HUDEP-2 (cell line): Measurements from ENCODE around the gene RAB39A.
"Not testable (repeated sequence)": the region's sequence is repeated elsewhere in the genome, so short reads cannot be mapped to it uniquely, and the experiment has no call there.

Experiments used
- DNase-seq, 76 experiments: peaks; one replicate each; lab custom pipeline; 2025; ENCODE audit not compliant: unreplicated experiment in 76 of 76; lab: John Stamatoyannopoulos, UW

Gene RAB39A, protein sequence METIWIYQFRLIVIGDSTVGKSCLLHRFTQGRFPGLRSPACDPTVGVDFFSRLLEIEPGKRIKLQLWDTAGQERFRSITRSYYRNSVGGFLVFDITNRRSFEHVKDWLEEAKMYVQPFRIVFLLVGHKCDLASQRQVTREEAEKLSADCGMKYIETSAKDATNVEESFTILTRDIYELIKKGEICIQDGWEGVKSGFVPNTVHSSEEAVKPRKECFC

DNA sequence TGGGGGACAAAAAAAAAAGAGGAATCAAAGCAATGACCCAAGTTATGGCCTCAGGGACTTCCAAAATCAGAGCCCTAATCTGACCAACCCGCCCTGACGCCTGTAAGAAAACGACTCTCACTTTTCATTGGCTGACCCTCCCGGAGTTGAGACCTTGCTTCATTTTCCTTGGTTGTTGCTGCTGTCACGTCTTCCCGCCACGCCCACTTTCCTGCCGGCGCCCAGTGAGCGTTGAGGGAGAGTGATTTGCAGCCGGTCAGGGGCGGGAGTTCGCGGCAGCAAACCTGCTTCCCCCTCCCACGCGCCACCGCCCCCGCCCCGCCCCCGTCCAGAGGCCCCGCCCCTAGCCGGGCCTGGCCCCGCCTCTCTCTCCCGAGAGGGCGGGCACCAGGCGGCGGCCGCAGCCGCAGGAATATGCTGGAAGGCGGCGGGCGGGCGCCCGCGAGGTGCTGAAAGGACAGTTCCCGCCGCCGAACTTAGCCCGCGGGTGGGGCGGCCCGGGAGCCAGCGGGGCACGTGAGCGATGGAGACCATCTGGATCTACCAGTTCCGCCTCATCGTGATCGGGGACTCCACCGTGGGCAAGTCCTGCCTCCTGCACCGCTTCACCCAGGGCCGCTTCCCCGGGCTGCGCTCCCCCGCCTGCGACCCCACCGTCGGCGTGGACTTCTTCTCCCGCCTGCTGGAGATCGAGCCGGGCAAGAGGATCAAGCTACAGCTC, at the start of gene RAB39A:
TSS of gene RAB39A (plus strand) at position 403 of the 721 bp plus-strand sequence. CDS start at position 524, 121 bp downstream.
- DNase-seq, result peak in 75 of 76 experiments; percentile 2 to 90 (median 68)

DNA sequence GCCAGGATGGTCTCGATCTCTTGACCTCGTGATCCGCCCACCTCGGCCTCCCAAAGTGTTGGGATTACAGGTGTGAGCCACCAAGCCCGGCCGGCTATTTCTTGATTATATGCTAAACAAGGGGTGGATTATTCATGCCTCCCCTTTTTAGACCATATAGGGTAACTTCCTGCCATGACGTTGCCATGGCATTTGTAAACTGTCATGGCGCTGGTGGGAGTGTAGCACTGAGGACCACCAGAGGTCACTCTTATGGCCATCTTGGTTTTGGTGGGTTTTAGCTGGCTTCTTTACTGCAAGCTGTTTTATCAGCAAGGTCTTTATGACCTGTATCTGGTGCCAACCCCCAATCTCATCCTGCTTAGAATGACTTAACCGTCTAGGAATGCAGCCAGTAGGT, 46.8 kb upstream of the RAB39A start:
- not testable (repeated sequence) for DNase-seq

DNA sequence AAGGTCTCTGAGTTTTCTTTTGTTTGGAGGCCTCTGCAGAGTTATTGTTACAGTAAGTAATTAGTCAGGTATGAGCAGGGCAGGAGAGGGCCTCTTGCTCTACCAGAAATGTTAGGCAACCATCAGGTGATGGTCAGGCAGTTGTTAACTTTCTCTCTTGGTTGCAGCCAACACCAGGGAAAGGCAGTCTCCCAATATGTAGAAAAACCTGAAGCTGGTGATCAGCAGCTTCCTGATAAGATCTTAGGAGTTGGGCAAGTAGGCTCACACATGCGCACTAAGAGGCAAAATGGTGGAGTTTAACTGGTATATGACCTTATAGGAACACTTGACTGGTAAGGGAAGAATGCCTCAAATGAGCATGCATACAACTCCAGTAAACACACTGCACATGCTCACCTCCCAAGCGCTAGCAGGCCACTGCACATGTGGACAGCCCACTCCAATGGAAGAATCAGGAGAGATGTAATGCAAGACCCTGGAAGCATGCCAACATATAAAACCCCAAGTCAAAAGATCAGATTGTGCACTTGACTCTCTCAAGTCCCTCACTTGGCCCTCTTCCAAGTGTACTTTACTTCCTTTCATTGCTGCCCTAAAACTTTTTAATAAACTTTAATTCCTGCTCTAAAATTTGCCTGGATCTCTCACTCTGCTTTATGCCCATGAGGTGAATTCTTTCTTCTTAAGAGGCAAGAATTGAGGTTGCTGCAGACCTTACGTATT, 46.0 kb upstream of the RAB39A start:
- DNase-seq, result peak in 1 of 76 experiments; percentile 1

DNA sequence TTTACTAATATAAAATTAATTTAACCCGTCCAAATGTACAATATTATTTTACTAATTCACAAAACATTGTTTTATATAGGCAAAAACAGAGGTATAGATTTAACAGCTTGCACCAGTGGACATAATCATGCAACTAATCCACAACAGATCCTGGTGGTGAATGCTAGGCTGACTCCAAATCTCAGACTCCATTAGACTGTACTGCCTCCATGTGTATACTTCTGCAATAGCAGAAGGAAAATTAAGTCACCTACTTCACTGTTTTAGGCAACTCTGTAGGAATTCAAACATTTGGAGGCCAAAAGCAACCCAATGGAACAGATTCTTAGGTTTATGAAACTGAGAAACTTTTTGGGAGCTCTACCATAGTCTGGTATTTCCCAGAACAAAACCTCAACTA, 30.0 kb upstream of the RAB39A start:
- DNase-seq, result peak in 3 of 76 experiments; percentile 0 to 2 (median 1)

DNA sequence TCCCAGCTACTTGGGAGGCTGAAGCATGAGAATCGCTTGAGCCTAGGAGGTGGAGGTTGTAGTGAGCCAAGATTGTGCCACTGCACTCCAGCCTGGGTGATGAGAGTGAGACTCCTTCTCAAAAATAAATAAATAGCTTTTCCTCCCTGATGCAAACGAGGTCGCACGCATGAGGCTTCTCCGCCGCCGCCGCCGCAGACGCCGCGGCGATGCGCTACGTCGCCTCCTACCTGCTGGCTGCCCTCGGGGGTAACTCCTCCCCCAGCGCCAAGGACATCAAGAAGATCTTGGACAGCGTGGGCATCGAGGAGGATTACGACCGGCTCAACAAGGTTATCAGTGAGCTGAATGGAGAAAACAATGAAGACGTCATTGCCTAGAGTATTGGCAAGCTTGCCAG, 20.0 kb upstream of the RAB39A start:
- DNase-seq, result no peak

DNA sequence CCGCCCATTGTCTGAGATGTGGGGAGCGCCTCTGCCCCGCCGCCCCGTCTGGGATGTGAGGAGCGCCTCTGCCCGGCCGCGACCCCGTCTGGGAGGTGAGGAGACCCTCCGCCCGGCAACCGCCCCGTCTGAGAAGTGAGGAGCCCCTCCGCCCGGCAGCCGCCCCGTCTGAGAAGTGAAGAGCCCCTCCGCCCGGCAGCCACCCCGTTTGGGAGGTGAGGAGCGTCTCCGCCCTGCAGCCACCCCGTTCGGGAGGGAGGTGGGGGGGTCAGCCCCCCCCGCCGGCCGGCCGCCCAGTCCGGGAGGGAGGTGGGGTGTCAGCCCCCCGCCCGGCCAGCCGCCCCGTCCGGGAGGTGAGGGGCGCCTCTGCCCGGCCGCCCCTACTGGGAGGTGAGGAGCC, 15.8 kb upstream of the RAB39A start:
- DNase-seq, result not testable (repeated sequence)

DNA sequence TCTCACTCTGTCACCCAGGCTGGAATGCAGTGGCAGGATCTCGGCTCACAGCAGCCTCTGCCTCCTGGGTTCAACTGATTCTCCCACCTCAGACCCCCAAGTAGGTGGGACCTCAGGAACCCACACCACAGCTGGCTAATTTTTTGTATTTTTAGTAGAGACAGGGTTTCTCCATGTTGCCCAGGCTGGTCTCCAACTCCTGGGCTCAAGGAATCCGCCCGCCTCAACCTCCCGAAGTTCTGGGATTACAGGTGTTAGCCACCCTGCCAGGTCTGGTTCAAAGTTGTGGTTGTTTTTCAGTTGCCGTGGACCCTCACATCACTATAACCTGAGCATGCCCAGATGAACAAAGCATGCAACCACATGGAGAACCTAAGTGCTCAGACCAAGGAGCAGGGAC, 13.0 kb upstream of the RAB39A start:
- no peak for DNase-seq

DNA sequence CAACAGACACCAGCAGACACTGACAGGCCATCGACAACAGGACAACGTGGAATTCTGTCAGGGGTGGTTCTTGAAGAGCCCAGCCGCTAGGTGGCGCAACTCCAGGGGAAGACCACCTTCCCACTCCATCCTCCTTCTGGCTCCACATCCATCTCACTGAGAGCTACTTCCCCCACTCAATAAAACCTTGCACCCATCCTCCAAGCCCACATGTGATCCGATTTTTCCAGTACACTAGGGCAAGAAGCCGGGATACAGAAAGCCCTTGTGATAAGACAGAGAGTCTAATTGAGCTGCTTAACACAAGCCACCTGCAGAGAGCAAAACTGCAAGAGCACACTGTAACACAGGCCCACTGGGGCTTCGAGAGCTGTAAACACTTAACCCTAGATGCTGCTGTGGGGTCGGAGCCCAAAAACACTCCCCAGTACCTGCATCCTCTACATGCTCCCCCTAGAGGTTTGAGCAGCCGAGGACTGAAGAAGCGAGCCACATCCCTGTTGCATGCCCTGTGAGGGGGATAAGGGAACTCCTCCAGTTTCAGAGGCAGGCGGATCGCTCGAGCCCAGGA, 11.5 kb upstream of the RAB39A start:
- peak in 16 of 76 experiments; percentile 0 to 16 (median 4) for DNase-seq

DNA sequence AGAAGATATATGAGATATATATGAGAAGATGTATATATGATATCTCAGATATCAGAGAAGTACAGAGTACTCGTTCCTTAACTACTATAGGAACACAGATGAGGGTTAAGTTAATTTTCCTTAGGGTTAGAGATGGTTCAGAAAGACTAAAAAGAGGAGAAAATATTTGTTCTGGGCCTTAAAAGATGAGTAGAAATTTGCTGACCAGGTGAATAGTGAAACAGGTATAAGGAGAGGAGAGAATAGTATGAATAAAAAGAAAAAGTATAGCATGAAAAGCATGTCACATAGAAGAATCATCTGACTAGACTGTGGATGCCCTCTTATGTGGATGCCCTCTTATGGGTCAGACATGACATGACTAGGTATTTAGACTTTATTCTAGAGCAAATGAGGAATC, 6.3 kb upstream of the RAB39A start:
- no peak for DNase-seq

DNA sequence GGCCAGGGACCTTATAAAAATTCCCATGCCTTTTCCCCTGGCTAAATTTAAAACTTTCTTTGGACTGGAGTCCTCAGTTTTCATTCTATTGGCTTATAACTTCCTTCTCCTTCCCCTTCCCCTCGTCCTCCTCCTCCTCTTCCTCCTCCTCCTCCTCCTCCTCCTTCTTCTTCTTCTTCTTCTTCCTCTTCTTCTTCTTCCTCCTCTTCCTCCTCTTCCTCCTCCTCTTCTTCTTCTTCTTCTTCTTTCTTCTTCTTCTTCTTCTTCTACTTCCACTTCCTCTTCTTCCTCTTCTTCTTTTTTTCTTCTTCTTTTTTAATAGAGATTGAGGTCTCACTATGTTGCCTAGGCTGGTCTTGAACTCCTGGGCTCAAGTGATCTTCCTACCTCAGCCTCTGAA, 4.7 kb upstream of the RAB39A start:
- DNase-seq, result not testable (repeated sequence)

DNA sequence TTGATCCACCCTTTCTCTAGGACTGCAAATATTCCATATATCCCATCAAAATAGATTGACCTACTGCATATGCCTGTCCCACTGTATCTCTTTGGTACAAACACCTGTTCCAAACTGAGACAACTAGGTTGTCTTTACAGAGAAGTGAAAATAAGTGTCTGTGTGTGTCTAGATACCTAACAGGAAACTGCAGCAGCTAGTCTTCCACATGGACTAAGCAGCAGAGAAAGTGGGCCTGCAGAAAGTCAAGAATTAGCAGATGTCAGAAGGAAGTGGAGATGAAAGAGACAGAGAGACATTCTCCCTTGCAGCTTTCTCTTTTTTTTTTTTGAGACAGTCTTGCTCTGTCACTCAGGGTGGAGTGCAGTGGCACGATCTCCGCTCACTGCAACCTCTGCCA, 3.9 kb upstream of the RAB39A start:
- no peak for DNase-seq

DNA sequence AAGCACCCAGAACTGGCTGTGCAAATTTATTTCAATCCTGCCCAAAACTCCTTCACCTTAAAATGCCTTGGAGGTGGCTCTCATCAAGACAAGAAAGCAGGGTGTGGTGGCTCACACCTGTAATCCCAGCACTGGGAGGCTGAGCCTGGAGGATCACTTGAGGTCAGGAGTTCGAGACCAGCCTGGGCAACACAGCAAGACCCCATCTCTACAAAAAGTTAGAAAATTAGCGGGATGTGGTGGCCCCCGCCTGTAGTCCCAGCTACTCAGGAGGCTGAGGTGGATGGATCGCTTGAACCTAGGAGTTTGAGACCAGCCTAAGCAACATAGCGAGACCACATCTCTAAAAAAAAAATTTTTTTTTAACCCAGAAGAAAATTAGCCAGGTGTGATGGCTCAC, 689 bp upstream of the RAB39A start:
- no peak for DNase-seq

DNA sequence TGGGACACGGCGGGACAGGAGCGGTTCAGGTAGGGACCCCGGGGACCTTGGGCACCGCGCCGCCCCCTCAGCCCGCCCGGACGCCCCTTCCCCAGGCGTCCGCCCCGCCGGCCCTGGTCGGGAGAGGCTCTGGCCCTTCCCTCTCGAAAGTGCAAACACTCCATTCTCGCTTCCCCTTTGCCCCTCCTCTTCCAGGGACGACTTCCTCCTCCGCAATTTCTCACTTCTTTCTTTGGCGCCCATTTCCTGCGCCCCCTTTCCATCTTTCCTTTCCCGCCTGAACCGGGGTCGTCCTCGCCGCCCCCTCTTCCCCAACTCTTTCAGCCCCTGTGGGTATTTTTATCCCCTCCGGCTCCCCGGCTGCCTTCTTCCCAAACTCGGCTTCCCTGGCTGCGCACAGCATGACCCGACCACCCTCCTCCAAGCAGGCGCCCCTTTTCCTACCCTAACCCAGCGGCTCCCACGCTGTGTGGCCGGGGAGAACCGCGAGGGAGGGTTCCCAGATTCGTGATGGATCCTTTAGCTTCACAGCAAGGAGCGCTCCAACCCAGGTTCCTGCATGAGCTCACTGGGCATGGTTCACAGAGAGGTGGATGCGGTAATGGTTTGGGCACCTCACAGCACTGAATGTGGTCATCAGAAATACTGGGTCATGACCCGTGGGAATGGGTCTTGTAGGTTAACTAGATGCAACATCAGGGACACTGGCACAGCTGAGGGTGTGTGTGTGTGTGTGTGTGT, 689 bp downstream of the RAB39A start:
- DNase-seq, result no peak

DNA sequence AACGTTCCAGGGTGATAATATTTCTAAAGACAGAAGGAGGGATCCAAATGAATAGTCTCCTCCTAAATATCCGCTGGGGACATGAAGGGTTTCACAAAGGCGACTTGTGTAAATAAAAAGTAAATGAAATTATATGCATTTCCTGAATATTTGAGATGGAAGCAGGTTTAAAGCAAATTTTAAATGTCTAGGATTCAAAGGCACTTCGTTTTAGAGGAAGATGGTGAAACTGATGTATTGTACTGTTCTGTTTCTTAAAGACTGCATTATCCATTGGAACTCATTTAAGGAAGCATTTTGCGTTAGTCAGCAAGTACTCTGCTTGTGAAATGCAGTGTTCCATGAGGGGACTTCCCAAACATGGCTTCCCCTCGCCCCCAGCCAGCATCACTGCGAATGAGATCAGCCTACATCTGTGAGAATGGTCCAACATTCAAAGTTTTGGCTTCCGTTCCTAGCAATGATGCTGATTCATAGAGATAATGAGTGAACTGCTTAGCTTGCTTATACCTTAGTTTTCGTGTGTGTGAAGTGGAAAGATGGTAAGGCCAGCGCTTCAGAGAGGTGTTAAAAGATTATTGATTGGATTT, 1.5 kb downstream of the RAB39A start:
- no peak for DNase-seq

DNA sequence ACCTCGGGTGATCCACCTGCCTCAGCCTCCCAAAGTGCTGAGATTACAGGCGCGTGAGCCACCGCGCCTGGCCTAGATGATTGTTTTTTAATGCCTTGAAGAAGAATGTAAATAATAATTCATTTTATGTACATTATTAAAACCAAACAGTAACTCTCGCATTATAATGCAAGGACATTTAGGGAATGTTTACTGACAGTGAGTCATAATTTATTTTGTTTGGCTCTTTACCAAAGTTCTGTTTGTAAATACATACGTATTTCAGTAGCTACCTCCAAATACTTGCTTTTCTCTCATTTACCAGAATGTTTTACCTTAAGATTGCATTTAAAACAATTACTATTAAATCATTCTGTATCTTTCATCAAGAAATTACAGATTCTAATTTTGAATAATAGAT, 3.0 kb downstream of the RAB39A start:
- no peak for DNase-seq

DNA sequence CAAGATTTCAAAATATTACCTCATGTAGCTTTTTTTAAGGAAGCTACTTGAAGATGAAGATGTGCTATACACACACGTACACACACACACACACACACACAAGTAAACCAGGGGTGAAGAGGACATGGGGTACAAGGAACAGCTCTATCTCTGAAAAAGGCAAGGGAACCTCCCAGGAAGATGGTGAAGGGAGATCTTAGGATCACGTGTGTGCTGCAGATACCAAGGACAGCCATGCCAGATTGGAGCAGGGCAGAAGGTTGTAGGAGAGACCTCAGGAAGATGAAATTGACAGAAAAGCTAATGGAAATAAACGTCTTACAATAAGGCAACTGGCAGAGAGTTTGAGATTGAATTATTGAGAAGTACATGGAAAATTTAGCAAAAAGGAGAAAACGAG, 19.7 kb downstream of the RAB39A start:
- no peak for DNase-seq

DNA sequence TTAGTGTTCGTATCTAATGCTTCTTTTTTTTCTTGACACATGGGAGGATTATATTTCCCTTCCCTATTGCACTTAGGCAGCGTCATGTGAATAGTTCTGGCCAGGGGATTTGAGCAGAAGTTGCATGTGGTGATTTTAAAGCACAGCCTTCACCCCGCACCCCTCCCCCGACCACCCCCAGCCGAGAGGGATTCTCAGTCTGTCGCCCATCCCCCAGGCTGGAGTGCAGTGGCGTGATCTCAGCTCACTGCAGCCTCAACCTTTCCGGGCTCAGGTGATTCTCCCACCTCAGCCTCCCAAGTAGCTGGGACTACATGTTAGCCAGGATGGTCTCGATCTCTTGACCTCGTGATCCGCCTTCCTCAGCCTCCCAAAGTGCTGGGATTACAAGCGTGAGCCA, 20.1 kb downstream of the RAB39A start:
- DNase-seq, result not testable (repeated sequence)

DNA sequence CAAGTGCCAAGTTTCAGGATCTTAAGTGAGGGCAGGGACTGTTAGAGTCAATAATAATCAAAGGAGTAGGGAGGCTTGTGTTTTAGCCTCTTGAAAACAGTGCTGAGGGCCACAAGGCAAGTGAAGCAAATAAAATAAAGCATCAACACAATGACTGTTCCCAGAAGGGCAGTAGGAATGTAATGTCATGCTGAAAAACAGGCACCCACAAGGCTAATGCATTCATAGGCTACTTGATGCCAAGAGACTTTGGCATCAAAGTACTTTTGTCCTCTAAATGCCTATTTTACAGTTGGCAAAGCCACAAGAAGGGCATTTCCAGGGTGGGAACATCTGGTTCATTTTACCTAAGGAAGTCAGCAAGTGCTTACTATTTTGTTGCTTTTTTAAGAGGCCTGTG, 22.9 kb downstream of the RAB39A start:
- no peak for DNase-seq

DNA sequence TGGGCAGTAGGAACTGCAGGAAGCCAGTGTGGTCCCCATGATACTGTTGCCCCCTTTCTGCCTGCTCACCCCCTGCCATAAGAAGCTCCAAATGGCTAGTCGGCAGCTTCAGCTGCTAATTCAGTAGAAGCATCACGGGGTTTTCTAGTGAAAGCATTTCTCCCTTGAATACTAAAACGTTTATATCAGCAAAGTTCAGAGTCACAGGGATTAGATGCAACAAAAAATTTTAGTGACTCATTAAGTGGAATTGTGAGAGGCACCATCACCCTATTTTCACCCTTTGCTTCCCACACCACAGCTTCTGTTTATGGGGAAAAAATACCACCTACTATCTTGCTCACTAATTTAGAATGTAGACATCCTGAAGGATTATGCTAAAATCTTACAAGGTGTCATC, 25.2 kb downstream of the RAB39A start:
- no peak for DNase-seq

DNA sequence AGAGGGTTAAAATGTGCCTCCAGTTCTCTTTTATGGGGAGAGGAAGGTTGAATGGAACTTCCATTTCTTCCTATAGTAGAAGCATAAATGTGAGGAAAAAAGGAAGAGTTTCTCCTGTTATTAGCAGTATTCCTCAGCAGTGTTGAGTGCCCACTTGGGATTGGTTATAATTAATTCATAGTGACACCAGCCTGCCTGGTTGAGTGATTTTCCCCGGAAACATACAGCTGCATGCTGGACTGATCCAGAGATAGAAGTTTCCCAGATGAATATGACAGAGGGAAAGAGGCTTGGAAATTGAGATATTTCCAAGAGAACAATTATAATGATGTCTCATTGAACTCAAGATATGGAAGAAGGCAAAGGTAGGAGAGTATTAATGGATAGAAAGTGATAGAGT, 28.3 kb downstream of the RAB39A start:
- no peak for DNase-seq
